ENCODE measurements around the gene SOCS6. TPM values are rescaled to one million over a fixed set of nuclear protein-coding genes. Genes with fewer than 3 reads are reported as not detected.
"Not testable (repeated sequence)": the region's sequence is repeated elsewhere in the genome, so short reads cannot be mapped to it uniquely, and the experiment has no call there.

Gene SOCS6
- total and polyA plus RNA-seq, 4 donors = 5.5 to 30.1 (median 8.7) TPM

DNA sequence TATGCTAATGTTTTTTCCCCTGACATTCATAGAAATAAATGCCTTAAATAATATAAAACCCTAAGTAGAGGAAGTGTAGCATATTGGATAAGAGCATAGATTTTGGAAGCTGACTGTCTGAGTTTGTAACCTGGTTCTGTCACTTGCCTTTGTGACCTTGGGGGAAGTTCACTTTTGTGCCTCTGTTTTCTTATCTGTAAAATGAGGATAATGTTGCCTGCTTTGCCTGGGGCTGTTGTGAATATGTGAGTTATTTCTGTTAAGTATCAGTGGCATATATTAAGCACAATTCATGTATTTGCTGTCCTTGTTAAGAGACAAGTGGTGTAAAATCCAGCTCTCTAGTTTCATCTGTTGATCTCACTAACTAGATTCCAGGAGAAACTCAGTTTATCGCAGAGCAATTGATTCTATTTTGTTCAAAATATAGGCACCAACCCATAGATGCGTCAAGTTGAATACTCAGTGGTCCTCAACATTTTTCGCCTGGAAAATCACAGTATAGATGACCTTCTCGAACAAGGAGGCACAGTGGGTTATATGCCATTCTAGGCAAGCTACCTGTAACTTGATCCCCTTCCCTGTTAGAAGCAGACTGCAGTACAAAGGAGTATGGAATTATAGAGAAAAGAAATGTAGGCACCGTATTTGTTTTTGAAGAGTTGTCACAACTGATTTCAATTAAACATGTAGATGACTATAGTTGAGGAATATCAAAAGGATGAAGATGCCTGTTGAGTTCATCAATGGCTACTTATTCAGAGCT is 67.0 kb downstream of the SOCS6 start:
- TF ChIP-seq YY1 (IDR thresholded peaks at IDR 0.05) = no peak
- TF ChIP-seq, protein P1, sequence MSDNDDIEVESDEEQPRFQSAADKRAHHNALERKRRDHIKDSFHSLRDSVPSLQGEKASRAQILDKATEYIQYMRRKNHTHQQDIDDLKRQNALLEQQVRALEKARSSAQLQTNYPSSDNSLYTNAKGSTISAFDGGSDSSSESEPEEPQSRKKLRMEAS (IDR thresholded peaks at IDR 0.05) = no peak
- no peak for TF ChIP-seq HNF4G (IDR thresholded peaks at IDR 0.05)
- no peak for TF ChIP-seq JUND (IDR thresholded peaks at IDR 0.05)
- no peak for TF ChIP-seq RAD21 (IDR thresholded peaks at IDR 0.05)
- TF ChIP-seq FOXA2 (IDR thresholded peaks at IDR 0.05) = no peak
- TF ChIP-seq, protein P2, sequence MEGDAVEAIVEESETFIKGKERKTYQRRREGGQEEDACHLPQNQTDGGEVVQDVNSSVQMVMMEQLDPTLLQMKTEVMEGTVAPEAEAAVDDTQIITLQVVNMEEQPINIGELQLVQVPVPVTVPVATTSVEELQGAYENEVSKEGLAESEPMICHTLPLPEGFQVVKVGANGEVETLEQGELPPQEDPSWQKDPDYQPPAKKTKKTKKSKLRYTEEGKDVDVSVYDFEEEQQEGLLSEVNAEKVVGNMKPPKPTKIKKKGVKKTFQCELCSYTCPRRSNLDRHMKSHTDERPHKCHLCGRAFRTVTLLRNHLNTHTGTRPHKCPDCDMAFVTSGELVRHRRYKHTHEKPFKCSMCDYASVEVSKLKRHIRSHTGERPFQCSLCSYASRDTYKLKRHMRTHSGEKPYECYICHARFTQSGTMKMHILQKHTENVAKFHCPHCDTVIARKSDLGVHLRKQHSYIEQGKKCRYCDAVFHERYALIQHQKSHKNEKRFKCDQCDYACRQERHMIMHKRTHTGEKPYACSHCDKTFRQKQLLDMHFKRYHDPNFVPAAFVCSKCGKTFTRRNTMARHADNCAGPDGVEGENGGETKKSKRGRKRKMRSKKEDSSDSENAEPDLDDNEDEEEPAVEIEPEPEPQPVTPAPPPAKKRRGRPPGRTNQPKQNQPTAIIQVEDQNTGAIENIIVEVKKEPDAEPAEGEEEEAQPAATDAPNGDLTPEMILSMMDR (IDR thresholded peaks at IDR 0.05; ENCODE audit: low read depth, low read length, missing input control) = no peak
- no peak for TF ChIP-seq NR2F2 (IDR thresholded peaks at IDR 0.05)
- Histone ChIP-seq H3K27ac (ENCODE audit: low read depth in 1 of 2, low read length in 2 of 2) (no peak overlapping the region), H3K4me3 (ENCODE audit: low read depth in 1 of 3, low read length in 3 of 3) (no peak overlapping the region), H3K36me3 (ENCODE audit: control insufficient read depth in 4 of 4, insufficient read depth in 3 of 4, low read depth in 1 of 4, low read length in 3 of 4) (peaks cover 0 to 7% (median 2%) of the 10 kb centered on the region in 4 donors), H3K9me3 (ENCODE audit: control insufficient read depth in 4 of 4, low read length in 3 of 4) (peaks cover 0 to 5% (median 0%) of the 10 kb centered on the region in 4 donors), H3K4me1 (ENCODE audit: control insufficient read depth in 4 of 4, insufficient read depth in 4 of 4, low read length in 3 of 4) (no peaks in the 10 kb centered on the region), H3K27me3 (ENCODE audit: control insufficient read depth in 4 of 4, insufficient read depth in 4 of 4, low read length in 3 of 4) (no peaks in the 10 kb centered on the region), H3K9ac (ENCODE audit: low read depth in 1 of 2, low read length in 2 of 2) (no peak overlapping the region)
- no peak for DNase-seq (ENCODE audit: low spot score)
- WGBS = 93% methylated on average over 5 of the region's 5 CpGs

DNA sequence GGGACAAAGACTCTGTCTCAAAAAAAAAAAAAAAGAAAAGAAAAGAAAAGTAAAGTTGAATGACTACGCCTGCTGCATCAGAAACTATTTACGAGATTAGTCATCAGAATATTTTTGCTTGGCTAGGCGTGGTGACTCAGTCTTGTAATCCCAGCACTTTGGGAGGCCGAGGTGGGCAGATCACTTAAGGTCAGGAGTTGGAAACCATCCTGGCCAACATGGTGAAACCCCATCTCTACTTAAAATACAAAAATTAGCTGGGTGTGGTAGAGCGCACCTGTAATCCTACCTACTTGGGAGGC is 69.2 kb downstream of the SOCS6 start:
- not testable (repeated sequence) for H3K4me3 ChIP-seq (ENCODE audit: low read depth in 1 of 3, low read length in 3 of 3); H3K27me3 ChIP-seq (ENCODE audit: control insufficient read depth in 4 of 4, insufficient read depth in 4 of 4, low read length in 3 of 4); H3K27ac ChIP-seq (ENCODE audit: low read depth in 1 of 2, low read length in 2 of 2); H3K9ac ChIP-seq (ENCODE audit: low read depth in 1 of 2, low read length in 2 of 2); H3K36me3 ChIP-seq (ENCODE audit: control insufficient read depth in 4 of 4, insufficient read depth in 3 of 4, low read depth in 1 of 4, low read length in 3 of 4); H3K4me1 ChIP-seq (ENCODE audit: control insufficient read depth in 4 of 4, insufficient read depth in 4 of 4, low read length in 3 of 4); H3K9me3 ChIP-seq (ENCODE audit: control insufficient read depth in 4 of 4, low read length in 3 of 4); DNase-seq (ENCODE audit: low spot score)
- 92% methylated on average over 5 of the region's 5 CpGs for WGBS

DNA sequence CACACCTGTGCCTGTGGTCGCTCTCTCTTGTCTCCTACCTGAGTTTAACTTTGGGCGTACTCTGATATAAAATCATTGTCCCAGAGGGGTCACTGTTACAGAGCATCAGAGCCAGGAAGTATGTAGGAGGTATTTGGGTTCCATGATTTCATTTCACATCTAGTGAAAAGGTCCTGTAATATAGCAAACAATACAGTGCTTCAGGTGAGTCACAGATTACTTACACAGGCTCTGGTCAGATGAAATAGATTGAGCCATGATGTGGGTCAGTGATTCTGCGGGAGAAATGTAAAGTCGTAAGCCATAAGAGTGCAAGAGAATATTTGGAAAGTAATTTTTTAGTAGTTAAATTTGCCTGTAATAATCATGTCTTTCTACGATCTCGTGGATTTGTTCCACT is 70.2 kb downstream of the SOCS6 start:
- Histone ChIP-seq H3K9ac (ENCODE audit: low read depth in 1 of 2, low read length in 2 of 2) (no peak overlapping the region), H3K4me1 (ENCODE audit: control insufficient read depth in 4 of 4, insufficient read depth in 4 of 4, low read length in 3 of 4) (peaks cover 0 to 13% (median 2%) of the 10 kb centered on the region in 4 donors), H3K9me3 (ENCODE audit: control insufficient read depth in 4 of 4, low read length in 3 of 4) (peaks cover 0 to 2% (median 0%) of the 10 kb centered on the region in 4 donors), H3K36me3 (ENCODE audit: control insufficient read depth in 4 of 4, insufficient read depth in 3 of 4, low read depth in 1 of 4, low read length in 3 of 4) (no peaks in the 10 kb centered on the region), H3K4me3 (ENCODE audit: low read depth in 1 of 3, low read length in 3 of 3) (no peak overlapping the region), H3K27ac (ENCODE audit: low read depth in 1 of 2, low read length in 2 of 2) (no peak overlapping the region), H3K27me3 (ENCODE audit: control insufficient read depth in 4 of 4, insufficient read depth in 4 of 4, low read length in 3 of 4) (no peaks in the 10 kb centered on the region)
- 97% methylated on average over 6 of the region's 6 CpGs for WGBS
- DNase-seq (ENCODE audit: low spot score) = no peak
- TF ChIP-seq GABPA (IDR thresholded peaks at IDR 0.05 in 1 of 2, conservative IDR thresholded peaks at IDR 0.05 in 1 of 2) = no peak
- no peak for TF ChIP-seq EGR1 (IDR thresholded peaks at IDR 0.05; ENCODE audit: low read depth in 2 of 2)
- TF ChIP-seq, protein P3, sequence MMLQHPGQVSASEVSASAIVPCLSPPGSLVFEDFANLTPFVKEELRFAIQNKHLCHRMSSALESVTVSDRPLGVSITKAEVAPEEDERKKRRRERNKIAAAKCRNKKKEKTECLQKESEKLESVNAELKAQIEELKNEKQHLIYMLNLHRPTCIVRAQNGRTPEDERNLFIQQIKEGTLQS (IDR thresholded peaks at IDR 0.05) = no peak
- no peak for TF ChIP-seq TAF1 (conservative IDR thresholded peaks at IDR 0.05)
- TF ChIP-seq FOXA2 (IDR thresholded peaks at IDR 0.05) = no peak
- TF ChIP-seq HNF4A (conservative IDR thresholded peaks at IDR 0.05) = no peak
- TF ChIP-seq NR2F2 (IDR thresholded peaks at IDR 0.05) = no peak
- TF ChIP-seq, protein P1 (IDR thresholded peaks at IDR 0.05) = no peak

Data from liver (tissue), 9 donors.